Gastroesophageal sphincter (tissue), 4 donors: ENCODE measurements around the gene UBIAD1. TPM values are rescaled to one million over a fixed set of nuclear protein-coding genes. Genes with fewer than 3 reads are reported as not detected.

Source experiments
- ATAC-seq: fragments of 150-250 bp; one replicate; pipeline ENCODE4 v1.9.1; 2016; ENCODE audit warnings: mild to moderate bottlenecking, moderate library complexity
- H3K27ac ChIP-seq, 4 donors: fragments of 200-600 bp; sonication (generic) in 3 of 4; 1 replicate in 3 of 4; 2 replicates in 1 of 4; pipeline ENCODE4 v1.5.1; 2016 to 2019
- H3K27me3 ChIP-seq: fragments of 200-600 bp; sonication (generic); one replicate; pipeline ENCODE4 v1.5.1; 2019
- H3K36me3 ChIP-seq, 2 donors: fragments of 200-600 bp; sonication (generic); one replicate each; pipeline ENCODE4 v1.5.1; 2019; ENCODE audit warnings: control low read depth in 1 of 2
- H3K4me1 ChIP-seq, 3 donors: fragments of 200-600 bp; sonication (generic); 1 replicate in 2 of 3; 2 replicates in 1 of 3; pipeline ENCODE4 v1.5.1; 2016 to 2019; ENCODE audit warnings: control low read depth in 2 of 3
- H3K4me3 ChIP-seq, 2 donors: fragments of 200-600 bp; sonication (generic); one replicate each; pipeline ENCODE4 v1.5.1; 2019; ENCODE audit warnings: mild to moderate bottlenecking in 1 of 2, moderate library complexity in 1 of 2
- H3K9me3 ChIP-seq, 3 donors: fragments of 200-600 bp; sonication (generic); one replicate each; pipeline ENCODE4 v1.5.1; 2017 to 2019; ENCODE audit warnings: control low read depth in 2 of 3
- CTCF ChIP-seq, 4 experiments: fragments of 200-600 bp in 2 of 4; fragments of 450-650 bp in 2 of 4; sonication (generic) in 1 of 4; IDR thresholded peaks; one replicate each; pipeline ENCODE4 v1.5.1; 2017 to 2019; ENCODE audit warnings: antibody characterized with exemption in 4 of 4, mild to moderate bottlenecking in 2 of 4, moderate library complexity in 2 of 4
- EP300 ChIP-seq: sonication (generic); formaldehyde crosslinking; IDR thresholded peaks from one replicate; pipeline ENCODE4 v1.6.1; 2017; ENCODE audit warnings: antibody characterized with exemption, mild to moderate bottlenecking
- POLR2A ChIP-seq, 2 donors: fragments of 450-650 bp; IDR thresholded peaks; one replicate each; pipeline ENCODE4 v1.6.1; 2017; ENCODE audit warnings: antibody characterized with exemption in 2 of 2, mild to moderate bottlenecking in 2 of 2, moderate library complexity in 1 of 2
- POLR2AphosphoS5 ChIP-seq: sonication (generic); formaldehyde crosslinking; IDR thresholded peaks from one replicate; pipeline ENCODE4 v1.6.1; 2017; ENCODE audit warnings: antibody characterized with exemption
- WGBS, 2 donors: methylation state at CpG; one replicate each; pipeline ENCODE4 v1.1.5; 2018; ENCODE audit warnings: low coverage in 1 of 2; 5-methylcytosine and 5-hydroxymethylcytosine counted together
- total RNA-seq, 4 donors: library from RNA; depleted of rRNA; stranded (reverse); fragments of >200 nt; gene quantifications; one replicate each; pipeline ENCODE4 v1.1.0, GENCODE V29; 2016

Gene UBIAD1
- total RNA-seq, 4 donors from 2014 or later, result 11.7 to 16.3 (median 14.0) TPM

- 30 to 41% methylated on average over 3 to 4 of the region's 7 CpGs for WGBS, 2 donors
- ATAC-seq, result no peak
- Histone ChIP-seq H3K36me3 (no peaks in the 10 kb centered on the region), H3K4me1 (no peaks in the 10 kb centered on the region), H3K9me3 (no peaks in the 10 kb centered on the region), H3K4me3 (no peak overlapping the region), H3K27me3 (peaks cover 54% of the 10 kb centered on the region), H3K27ac (no peak overlapping the region)
- TF ChIP-seq CTCF (IDR thresholded peaks at IDR 0.05) (no peak), POLR2A (IDR thresholded peaks at IDR 0.05) (no peak), POLR2AphosphoS5 (no peak), EP300 (no peak)
These were observed 55.4 kb downstream of the UBIAD1 start for GRCh38 chr1:11328444-11328843.

GRCh38 chr1:11330411-11330810 lies 57.4 kb downstream of the UBIAD1 start:
- Histone ChIP-seq H3K27ac (no peak overlapping the region), H3K27me3 (peaks cover 59% of the 10 kb centered on the region), H3K4me3 (no peak overlapping the region), H3K36me3 (no peaks in the 10 kb centered on the region), H3K4me1 (no peaks in the 10 kb centered on the region), H3K9me3 (no peaks in the 10 kb centered on the region)
- no CpG with 5 or more reads among the region's 4 CpGs for WGBS, 2 donors
- ATAC-seq, result no peak
- no peak for TF ChIP-seq POLR2A (IDR thresholded peaks at IDR 0.05)
- TF ChIP-seq EP300, result no peak
- no peak for TF ChIP-seq CTCF (IDR thresholded peaks at IDR 0.05)
- no peak for TF ChIP-seq POLR2AphosphoS5

GRCh38 chr1:11331036-11331944 lies 58.3 kb downstream of the UBIAD1 start:
- no peak for ATAC-seq
- Histone ChIP-seq H3K27me3 (peaks cover 65% of the 10 kb centered on the region), H3K9me3 (no peaks in the 10 kb centered on the region), H3K4me3 (no peak overlapping the region), H3K36me3 (no peaks in the 10 kb centered on the region), H3K27ac (no peak overlapping the region), H3K4me1 (no peaks in the 10 kb centered on the region)
- TF ChIP-seq POLR2AphosphoS5, result no peak
- TF ChIP-seq CTCF (IDR thresholded peaks at IDR 0.05), result no peak
- no peak for TF ChIP-seq EP300
- no peak for TF ChIP-seq POLR2A (IDR thresholded peaks at IDR 0.05)
- 71 to 72% methylated on average over 9 to 10 of the region's 14 CpGs for WGBS, 2 donors

GRCh38 chr1:11331945-11332546 lies 59.0 kb downstream of the UBIAD1 start:
- no peak overlapping the region for H3K4me3 ChIP-seq
- peaks cover 70% of the 10 kb centered on the region for H3K27me3 ChIP-seq
- no peaks in the 10 kb centered on the region for H3K36me3 ChIP-seq
- H3K9me3 ChIP-seq, result no peaks in the 10 kb centered on the region
- no peak overlapping the region for H3K27ac ChIP-seq
- ATAC-seq, result no peak
- no peak for TF ChIP-seq POLR2A (IDR thresholded peaks at IDR 0.05)
- TF ChIP-seq POLR2AphosphoS5, result no peak
- 87 to 92% methylated on average over 3 to 8 of the region's 13 CpGs for WGBS, 2 donors
- H3K4me1 ChIP-seq, result no peaks in the 10 kb centered on the region

DNA sequence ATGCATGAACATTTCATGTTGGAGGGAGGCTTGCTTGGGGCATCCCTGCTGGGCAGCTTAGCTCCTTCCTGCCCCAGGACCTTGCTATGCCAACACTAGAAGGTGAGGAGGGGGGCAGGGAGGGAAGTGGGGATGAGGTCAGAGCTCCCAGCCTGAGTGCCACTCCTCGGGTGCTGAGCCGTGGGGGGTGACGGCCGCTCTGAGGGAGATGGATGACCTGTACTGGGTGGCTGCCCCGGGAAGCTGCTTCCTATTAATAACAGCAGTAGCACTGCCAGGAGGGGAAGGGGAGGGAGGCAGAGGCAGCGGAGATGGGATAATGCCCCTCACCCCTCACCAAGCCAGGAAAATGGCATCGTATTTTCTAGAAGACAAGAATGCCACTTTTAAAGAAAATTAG lies 60.6 kb downstream of the UBIAD1 start:
- no peak overlapping the region for H3K4me3 ChIP-seq
- TF ChIP-seq POLR2A (IDR thresholded peaks at IDR 0.05) (no peak), POLR2AphosphoS5 (no peak), CTCF (IDR thresholded peaks at IDR 0.05) (no peak), EP300 (no peak)
- no peaks in the 10 kb centered on the region for H3K36me3 ChIP-seq
- H3K27me3 ChIP-seq, result peaks cover 83% of the 10 kb centered on the region
- 49% methylated on average over 5 of the region's 7 CpGs; no CpG with 5 or more reads in 1 of the 2 donors for WGBS, 2 donors
- no peak for ATAC-seq
- no peaks in the 10 kb centered on the region for H3K4me1 ChIP-seq
- H3K27ac ChIP-seq, result no peak overlapping the region
- no peaks in the 10 kb centered on the region for H3K9me3 ChIP-seq
